ENCODE data around the gene TMEM52B.
A peak's percentile ranks its signal among the peaks of the same experiment; 100 is the strongest.
"Not testable (repeated sequence)": the region's sequence is repeated elsewhere in the genome, so short reads cannot be mapped to it uniquely, and the experiment has no call there.

Gene TMEM52B

GRCh38 chr12:10171973-10172728 is 6.7 kb upstream of the TMEM52B start, which contains the start of gene OLR1:
Gene OLR1, minus strand, starts transcription at chr12:10172132. Its CDS starts 55 bp downstream, at chr12:10172077.
- peak; percentile 70 for DNase-seq (ENCODE audit: low read depth)

DNA sequence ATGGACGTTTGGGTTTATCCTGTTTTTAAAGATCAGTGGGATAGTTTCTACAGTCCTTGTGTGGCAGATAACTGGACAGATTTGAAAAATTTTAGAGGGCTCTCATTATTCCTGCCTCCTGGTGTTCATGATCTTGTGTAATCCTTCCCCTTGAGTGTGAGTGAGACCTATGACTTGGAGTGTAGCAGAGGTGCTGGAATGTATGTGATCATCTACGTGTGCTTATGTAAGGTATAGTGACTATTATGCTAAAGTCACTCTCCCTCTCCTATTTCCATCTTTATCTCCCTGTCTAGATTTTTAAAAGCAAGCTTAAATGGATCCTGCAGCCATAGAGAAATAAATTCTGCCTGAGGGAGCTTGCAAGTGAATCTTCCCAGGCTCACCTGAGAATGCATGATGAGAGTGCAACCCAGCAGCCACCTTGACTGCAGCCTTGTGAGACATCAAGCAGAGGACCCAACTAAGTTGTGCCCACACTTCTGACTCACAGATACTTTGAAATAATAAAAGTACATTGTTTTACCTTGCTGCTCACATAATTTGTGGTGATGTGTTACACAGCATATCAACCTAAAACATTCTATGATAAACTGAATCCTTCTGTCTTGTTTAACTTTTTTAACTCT is 3.7 kb upstream of the TMEM52B start:
- DNase-seq (ENCODE audit: low read depth) = no peak

DNA sequence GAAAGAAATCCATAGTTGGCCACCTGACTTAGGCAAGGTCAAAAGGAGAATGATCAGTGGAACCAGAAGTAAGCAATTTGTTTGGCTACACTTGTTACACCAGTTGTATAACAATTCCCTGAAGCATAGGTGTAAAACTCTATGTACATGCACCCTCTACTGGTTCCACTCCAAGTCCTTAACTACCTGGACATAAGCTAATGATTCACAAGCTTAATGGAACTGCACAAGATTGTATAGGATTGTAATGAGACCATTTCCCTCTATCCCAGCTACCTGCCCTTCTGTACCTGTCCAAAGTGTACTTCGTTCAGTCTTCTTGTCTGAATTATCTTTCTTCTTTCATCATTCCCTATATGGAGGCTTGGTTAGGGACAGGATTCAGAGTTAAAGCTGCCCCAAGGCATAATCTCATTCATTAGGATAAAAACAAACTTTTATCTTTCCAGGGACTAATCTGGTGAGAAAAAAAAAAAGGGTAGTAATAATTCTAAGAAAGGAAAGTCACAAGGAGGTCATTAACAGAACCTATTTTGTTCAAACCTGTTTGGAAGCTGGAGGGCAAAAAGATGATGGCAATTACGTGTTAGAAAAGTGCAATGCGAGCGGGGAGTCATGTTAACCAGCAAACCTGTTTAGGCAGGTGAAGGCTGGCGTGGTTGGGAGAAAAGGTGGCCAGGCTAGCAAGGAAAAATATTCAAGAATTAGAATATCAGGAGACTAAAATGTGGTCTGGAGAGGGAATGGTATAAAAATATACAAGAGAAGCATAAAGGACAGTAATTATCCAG is 2.8 kb upstream of the TMEM52B start:
- DNase-seq (ENCODE audit: low read depth) = no peak

DNA sequence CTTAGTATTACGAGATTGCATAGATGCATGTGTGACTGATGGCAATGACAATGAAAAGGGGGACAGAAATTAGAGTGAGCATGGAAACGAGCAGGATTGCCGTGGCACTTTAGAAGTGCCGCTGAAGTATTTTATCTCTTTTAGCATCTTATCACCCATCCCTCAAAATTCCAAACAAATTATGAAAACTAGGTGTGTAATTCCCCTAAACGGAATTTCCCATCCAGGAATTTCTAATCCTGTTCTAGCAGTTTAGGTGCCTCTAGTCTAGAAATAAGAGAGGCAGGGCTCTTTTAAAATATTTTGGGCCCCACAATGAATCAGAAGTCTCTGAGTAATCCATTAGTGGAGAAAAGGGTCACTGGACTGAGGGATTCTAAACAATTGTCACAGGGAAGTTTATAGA is 947 bp downstream of the TMEM52B start:
- peak; percentile 62 for DNase-seq (ENCODE audit: low read depth)

DNA sequence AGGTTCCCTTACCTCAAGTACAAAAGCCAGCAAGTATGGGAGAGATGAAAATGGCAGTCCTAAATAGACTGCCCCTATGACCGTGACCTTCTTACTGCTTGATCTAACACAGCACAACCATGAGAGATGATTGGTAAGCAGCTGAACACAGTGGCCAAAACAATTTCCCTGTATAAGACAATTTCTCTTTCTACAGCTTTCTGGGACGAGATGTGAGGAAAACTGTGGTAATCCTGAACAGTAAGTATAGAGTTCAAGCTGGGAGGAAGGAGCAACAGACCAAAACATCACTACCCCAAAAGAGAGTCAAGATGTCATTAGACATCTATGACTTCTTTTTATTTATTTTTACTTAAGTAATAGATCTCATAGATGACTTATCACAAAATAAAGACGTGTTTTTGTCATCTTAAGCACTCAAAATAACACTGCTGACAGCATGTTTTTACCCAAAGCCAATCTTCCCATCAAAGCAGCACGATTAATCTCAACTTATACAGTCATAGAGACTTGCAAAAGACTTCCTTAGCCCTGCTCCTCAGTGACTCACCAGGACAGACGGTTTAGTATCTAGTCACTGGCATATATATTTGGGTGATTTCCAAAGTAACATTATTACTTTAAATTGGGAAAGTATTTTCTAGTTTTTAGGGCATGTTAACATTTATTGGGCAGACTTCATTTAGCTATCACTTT is 3.7 kb downstream of the TMEM52B start:
- DNase-seq (ENCODE audit: low read depth) = peak; percentile 92

DNA sequence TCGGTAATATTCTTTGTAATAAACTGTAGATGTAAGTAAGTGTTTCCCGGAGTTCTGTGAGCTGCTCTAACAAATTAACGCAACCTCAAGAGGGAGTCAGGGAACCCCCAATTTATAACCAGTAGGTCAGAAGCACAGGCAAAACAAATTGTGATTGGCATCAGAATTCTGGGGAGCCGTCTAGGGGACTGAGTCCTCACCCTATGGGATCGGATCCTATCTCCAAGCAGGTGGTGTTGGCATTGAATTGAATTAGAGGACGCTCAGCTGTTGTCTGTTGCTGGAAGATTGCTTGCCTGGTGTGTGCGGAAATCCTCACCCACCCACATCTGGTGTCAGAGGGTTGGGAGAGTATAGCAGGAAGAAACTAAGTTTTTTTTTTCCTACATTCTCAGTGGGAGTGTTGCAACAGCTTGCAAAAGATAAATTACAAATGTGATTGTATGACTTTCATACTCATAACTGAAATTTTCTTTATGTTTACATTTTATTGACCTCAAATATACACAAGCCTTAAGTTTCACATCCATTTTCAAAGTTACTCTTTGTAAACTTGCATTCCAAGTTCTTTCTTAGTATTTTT is 5.5 kb downstream of the TMEM52B start:
- peak; percentile 57 for DNase-seq (ENCODE audit: low read depth)

DNA sequence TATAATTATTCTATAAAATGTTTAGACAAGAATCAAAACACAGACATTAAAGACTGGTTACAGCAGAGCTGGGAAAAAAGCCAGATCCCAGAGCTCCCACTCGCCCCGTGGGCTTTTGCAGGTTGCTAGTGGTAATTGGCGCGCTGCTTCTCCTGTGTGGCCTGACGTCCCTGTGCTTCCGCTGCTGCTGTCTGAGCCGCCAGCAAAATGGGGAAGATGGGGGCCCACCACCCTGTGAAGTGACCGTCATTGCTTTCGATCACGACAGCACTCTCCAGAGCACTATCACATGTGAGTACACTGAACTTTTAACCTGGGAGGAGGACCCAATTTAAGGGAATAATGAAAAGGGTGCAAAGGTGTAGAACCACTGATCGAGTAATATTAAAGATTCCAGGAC is 7.5 kb downstream of the TMEM52B start:
- DNase-seq (ENCODE audit: low read depth) = no peak

GRCh38 chr12:10186958-10187357 is 8.1 kb downstream of the TMEM52B start:
- not testable (repeated sequence) for DNase-seq (ENCODE audit: low read depth)

DNA sequence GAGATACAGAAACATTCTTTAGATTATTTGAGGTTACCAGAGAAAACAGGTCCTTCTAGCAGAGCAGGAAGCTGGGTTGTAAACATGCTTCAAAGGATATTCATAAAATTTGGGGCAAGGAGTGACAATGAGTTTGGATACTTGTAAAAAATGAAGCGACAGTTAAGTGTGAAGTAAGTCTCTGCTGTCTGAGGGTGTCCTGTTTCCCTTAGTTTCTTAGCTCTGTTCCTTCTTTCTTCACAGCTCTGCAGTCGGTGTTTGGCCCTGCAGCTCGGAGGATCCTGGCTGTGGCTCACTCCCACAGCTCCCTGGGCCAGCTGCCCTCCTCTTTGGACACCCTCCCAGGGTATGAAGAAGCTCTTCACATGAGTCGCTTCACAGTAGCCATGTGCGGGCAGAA is 10.8 kb downstream of the TMEM52B start:
- DNase-seq (ENCODE audit: low read depth) = peak; percentile 70

- DNase-seq (ENCODE audit: low read depth) = peak; percentile 83
Measured at GRCh38 chr12:10190558-10191388, 11.9 kb downstream of the TMEM52B start.

DNA sequence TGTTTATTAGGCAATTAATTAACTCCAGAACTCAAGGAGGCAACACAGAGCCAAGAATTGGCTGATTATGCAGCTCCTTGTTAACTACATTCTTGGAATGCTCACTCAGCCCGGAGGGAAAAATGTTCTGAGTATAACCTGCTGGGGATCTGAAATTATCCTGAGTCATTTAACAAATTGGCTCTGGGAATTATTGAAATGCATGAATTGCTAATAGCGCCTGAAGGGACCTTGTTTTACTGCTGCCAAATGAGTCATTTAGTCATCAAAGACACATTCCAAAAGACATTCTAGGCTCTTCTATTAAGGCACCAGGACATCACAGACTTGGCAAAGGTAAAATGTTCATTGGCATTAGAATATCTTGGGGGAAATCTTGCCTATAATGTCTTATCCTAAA is 13.0 kb downstream of the TMEM52B start:
- peak; percentile 95 for DNase-seq (ENCODE audit: low read depth)

GRCh38 chr12:10194160-10194670 is 15.4 kb downstream of the TMEM52B start:
- DNase-seq (ENCODE audit: low read depth) = peak; percentile 59

DNA sequence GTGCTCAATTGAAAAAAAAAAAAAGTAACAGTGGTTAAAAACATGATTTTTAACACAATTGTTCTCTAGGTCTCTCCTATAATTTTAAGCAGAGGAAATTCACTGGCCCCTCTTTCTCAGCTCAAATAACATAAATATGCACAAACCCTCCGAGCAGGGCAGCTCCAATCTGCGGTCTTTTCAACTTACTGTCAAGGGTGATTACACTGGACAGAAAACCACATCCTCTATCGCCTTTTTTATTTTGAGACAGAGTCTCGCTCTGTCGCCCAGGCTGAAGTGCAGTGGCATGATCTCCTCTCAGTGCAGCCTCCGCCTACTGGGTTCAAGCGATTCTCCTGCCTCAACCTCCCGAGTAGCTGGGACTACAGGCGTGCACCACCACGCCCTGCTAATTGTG is 17.4 kb downstream of the TMEM52B start:
- no peak for DNase-seq (ENCODE audit: low read depth)

GRCh38 chr12:10197879-10198278 is 19.0 kb downstream of the TMEM52B start:
- DNase-seq (ENCODE audit: low read depth) = no peak

- not testable (repeated sequence) for DNase-seq (ENCODE audit: low read depth)
Measured at GRCh38 chr12:10204495-10204894, 25.7 kb downstream of the TMEM52B start.

- peak; percentile 74 for DNase-seq (ENCODE audit: low read depth)
Measured at GRCh38 chr12:10205220-10205807, 26.5 kb downstream of the TMEM52B start.

DNA sequence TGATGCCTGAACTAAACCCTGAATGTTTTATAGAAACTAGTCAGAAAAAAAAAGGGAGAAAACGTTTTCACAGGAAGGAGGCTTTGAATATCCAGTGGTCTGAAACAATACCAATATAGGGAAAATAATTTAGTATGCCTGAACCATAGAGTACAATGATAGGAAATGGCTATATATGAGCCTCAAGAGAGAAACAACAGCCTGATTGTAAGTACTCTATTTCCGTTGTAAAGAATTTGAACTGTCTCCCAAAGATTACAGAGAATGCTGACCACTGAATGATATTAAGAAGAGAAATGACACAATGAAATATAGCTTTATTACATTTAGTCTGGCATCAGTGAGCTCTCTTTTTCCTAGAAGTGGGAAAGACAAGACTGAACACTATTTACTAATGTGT is 28.3 kb downstream of the TMEM52B start:
- DNase-seq (ENCODE audit: low read depth) = no peak

DNA sequence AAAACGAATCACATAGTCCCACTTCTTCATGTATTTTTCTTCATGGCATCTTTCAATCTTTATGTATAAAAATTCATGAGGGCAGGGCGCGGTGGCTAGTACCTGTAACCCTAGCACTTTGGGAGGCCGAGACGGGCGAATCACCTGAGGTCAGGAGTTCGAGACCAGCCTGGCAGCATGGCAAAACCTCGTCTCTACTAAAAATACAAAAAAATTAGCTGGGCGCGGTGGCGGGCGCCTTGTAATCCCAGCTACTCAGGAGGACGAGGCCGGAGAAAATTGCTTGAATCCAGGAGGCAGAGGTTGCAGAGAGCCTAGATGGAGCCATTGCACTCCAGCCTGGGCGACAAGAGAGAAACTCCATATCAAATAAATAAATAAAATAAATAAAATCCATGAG is 31.4 kb downstream of the TMEM52B start:
- no peak for DNase-seq (ENCODE audit: low read depth)

- DNase-seq (ENCODE audit: low read depth) = no peak
Measured at GRCh38 chr12:10211101-10211939, 32.5 kb downstream of the TMEM52B start.
